Vagina (tissue), 2 donors: ENCODE measurements around the gene SLC25A31. TPM values are rescaled to one million over a fixed set of nuclear protein-coding genes. Genes with fewer than 3 reads are reported as not detected.
A peak's percentile ranks its signal among the peaks of the same experiment; 100 is the strongest.

Source experiments
- DNase-seq, 2 donors: peaks; one replicate each; pipeline ENCODE4 v3.0.0-alpha.2; 2017; ENCODE audit errors: extremely low spot score in 2 of 2
- H3K27ac ChIP-seq: fragments of 200-600 bp; sonication (generic); one replicate; pipeline ENCODE4 v1.5.1; 2019
- H3K27me3 ChIP-seq: fragments of 200-600 bp; sonication (generic); one replicate; pipeline ENCODE4 v1.5.1; 2019
- H3K36me3 ChIP-seq, 2 donors: fragments of 200-600 bp; sonication (generic); one replicate each; pipeline ENCODE4 v1.5.1; 2017 to 2019
- H3K4me1 ChIP-seq: fragments of 200-600 bp; sonication (generic); one replicate; pipeline ENCODE4 v1.5.1; 2019
- H3K4me3 ChIP-seq, 2 donors: fragments of 200-600 bp; sonication (generic); 1 replicate in 1 of 2; 2 replicates in 1 of 2; pipeline ENCODE4 v1.5.1; 2016 to 2019
- H3K9me3 ChIP-seq: fragments of 200-600 bp; sonication (generic); one replicate; pipeline ENCODE4 v1.5.1; 2019
- CTCF ChIP-seq, 3 experiments: fragments of 450-650 bp in 2 of 3; fragments of 200-600 bp in 1 of 3; sonication (generic) in 1 of 3; IDR thresholded peaks; one replicate each; pipeline ENCODE4 v1.5.1; 2017 to 2019; ENCODE audit warnings: antibody characterized with exemption in 3 of 3, mild to moderate bottlenecking in 2 of 3, moderate library complexity in 2 of 3
- POLR2A ChIP-seq, 2 donors: fragments of 450-650 bp; IDR thresholded peaks; one replicate each; pipeline ENCODE4 v1.6.1; 2017; ENCODE audit warnings: antibody characterized with exemption in 2 of 2, mild to moderate bottlenecking in 2 of 2, moderate library complexity in 2 of 2
- POLR2AphosphoS5 ChIP-seq, 2 donors: sonication (generic); formaldehyde crosslinking; IDR thresholded peaks; one replicate each; pipeline ENCODE4 v1.9.0; 2017; ENCODE audit warnings: antibody characterized with exemption in 2 of 2, mild to moderate bottlenecking in 2 of 2, low read depth in 1 of 2; ENCODE audit not compliant: insufficient read depth in 1 of 2
- intact Hi-C: fragments of 100-400 bp; cut with DNase I; formaldehyde crosslinking; loops from one replicate; pipeline ENCODE4 v1.15.1; 2023
- total RNA-seq: library from RNA; depleted of rRNA; stranded (reverse); fragments of >200 nt; gene quantifications from one replicate; pipeline ENCODE4 v1.2.3, GENCODE V29; 2016

The SLC25A31 gene
- total RNA-seq, 1 donor from 2014 or later: not detected

DNA sequence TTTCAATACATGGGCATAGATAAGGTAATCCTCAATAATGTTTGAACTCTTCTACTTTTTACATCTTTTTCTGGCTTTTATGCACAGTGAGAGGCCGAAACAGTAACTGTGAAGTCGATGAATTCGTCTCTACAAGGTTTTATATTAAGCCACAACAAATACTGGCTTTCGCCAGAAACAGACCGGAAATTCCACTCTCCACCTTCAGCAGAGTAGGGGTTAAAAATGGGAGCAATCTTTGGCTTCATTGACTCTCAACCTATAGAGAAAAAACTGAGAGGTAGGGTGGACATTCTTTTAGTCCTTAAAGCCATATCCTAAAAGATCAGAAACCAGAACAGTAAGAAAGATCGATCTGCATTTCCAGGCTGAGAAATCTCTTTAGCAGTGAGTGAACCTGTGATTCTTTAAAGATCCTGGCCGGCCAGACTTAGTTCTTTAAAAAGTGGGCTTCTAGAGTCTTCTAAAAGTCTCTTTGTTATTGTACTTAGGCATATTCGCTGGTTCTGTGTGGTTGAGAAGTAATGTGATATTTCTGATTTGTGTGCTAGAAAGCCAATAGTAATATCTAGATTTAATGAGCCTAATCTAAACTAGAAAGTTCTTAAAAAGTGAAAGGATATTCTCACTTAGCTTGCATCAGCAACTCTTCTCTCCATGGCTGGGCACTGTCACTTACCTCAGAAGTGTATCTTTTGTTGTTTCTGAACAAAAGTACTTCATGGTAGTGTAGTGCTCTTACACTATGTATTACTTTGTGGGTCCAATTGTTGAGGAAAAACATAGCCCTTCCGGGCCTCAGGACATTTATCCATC is 54.0 kb downstream of the SLC25A31 start:
- Histone ChIP-seq H3K27ac (peak overlapping the region; percentile 80), H3K4me3 (peak overlapping the region in 1 of 2 donors; percentile 67), H3K27me3 (no peaks in the 10 kb centered on the region), H3K4me1 (no peaks in the 10 kb centered on the region), H3K36me3 (no peaks in the 10 kb centered on the region), H3K9me3 (no peaks in the 10 kb centered on the region)
- DNase-seq: no peak
- TF ChIP-seq CTCF (IDR thresholded peaks at IDR 0.05) (no peak), POLR2AphosphoS5 (IDR thresholded peaks at IDR 0.05; ENCODE audit: insufficient read depth in 1 of 2, low read depth in 1 of 2) (no peak), POLR2A (IDR thresholded peaks at IDR 0.05) (no peak)
- intact Hi-C loops: loop anchor here (5.0 kb wide), 1 partner anchor 183 kb away; the partner anchor contains the start of genes ABHD18 and MFSD8

DNA sequence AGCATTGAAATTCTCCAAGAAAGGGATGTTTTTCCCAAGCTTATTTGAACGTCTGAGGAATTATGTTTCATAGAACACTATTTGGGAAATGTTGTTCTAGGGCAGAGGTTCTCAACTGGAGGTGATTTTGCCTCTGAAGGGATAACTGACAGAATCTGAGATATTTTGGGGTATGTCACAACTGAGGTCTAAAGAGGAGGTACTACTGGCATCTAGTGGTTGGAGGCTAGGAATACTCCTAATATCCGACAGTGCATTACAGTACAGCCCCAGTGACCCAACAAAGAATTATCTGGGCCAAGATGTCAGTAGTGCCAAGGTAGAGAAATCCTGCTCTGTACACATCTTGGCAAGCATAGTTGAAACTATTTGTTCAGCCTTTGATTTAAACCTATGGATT is 58.3 kb downstream of the SLC25A31 start:
- no peaks in the 10 kb centered on the region for H3K4me1 ChIP-seq
- intact Hi-C loops: no loop called here
- no peak overlapping the region for H3K4me3 ChIP-seq

DNA sequence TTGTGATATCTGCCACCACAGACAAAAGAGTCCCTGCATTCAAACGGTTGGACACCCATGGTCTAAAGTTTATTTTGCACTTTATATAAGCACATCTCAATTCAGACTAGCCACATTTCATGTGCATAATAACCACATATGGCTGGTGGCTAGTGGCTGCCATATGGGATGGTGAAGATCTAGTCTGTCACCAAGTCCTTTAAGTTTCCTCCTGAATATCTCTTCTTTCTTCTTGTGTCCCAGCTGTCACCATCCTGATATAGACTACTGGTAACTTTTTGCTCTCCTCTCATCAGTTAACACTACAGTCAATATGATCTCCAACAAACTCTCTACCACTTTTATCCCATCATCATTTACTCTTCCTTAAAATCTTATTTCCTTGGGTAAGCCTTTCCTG is 61.2 kb downstream of the SLC25A31 start:
- no peaks in the 10 kb centered on the region for H3K36me3 ChIP-seq
- no peak overlapping the region for H3K27ac ChIP-seq
- no peaks in the 10 kb centered on the region for H3K4me1 ChIP-seq
- no peaks in the 10 kb centered on the region for H3K27me3 ChIP-seq
- intact Hi-C loops: no loop called here
- H3K4me3 ChIP-seq: no peak overlapping the region
- no peaks in the 10 kb centered on the region for H3K9me3 ChIP-seq
- TF ChIP-seq CTCF (IDR thresholded peaks at IDR 0.05) (no peak), POLR2AphosphoS5 (IDR thresholded peaks at IDR 0.05; ENCODE audit: insufficient read depth in 1 of 2, low read depth in 1 of 2) (no peak)
- no peak for DNase-seq

More for the DNA sequence above, 58.3 kb downstream of the SLC25A31 start:
- Histone ChIP-seq H3K36me3 (no peaks in the 10 kb centered on the region), H3K27me3 (no peaks in the 10 kb centered on the region), H3K27ac (no peak overlapping the region), H3K9me3 (no peaks in the 10 kb centered on the region)
- TF ChIP-seq CTCF (IDR thresholded peaks at IDR 0.05) (no peak), POLR2AphosphoS5 (IDR thresholded peaks at IDR 0.05; ENCODE audit: insufficient read depth in 1 of 2, low read depth in 1 of 2) (no peak)
- no peak for DNase-seq

DNA sequence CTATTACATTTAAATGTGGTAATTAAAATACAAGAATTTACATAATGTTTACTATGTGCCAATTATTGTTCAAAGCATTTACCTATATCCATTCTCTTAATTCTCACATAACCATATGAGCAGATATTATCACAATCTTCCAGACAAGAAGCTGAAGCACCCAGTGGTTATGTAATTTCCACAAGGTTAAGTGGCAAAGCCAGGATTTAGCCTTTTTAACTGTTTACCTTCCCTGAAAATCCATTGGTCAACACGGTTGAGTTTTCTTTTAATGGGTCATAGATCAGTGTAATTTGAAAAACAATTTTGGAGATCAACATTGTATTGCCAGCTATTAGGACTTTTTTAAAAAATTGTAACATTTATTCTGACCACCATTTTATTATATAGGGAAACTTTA is 63.3 kb downstream of the SLC25A31 start:
- DNase-seq: no peak
- Histone ChIP-seq H3K4me3 (no peak overlapping the region), H3K27me3 (no peaks in the 10 kb centered on the region), H3K36me3 (no peaks in the 10 kb centered on the region), H3K27ac (no peak overlapping the region), H3K9me3 (no peaks in the 10 kb centered on the region), H3K4me1 (no peaks in the 10 kb centered on the region)
- TF ChIP-seq POLR2A (IDR thresholded peaks at IDR 0.05): no peak
- no peak for TF ChIP-seq POLR2AphosphoS5 (IDR thresholded peaks at IDR 0.05; ENCODE audit: insufficient read depth in 1 of 2, low read depth in 1 of 2)
- no peak for TF ChIP-seq CTCF (IDR thresholded peaks at IDR 0.05)
- intact Hi-C loops: no loop called here

- DNase-seq: no peak
- intact Hi-C loops: no loop called here
- no peak for TF ChIP-seq CTCF (IDR thresholded peaks at IDR 0.05)
- TF ChIP-seq POLR2A (IDR thresholded peaks at IDR 0.05): no peak
- no peak for TF ChIP-seq POLR2AphosphoS5 (IDR thresholded peaks at IDR 0.05; ENCODE audit: insufficient read depth in 1 of 2, low read depth in 1 of 2)
- H3K27me3 ChIP-seq: no peaks in the 10 kb centered on the region
- no peak overlapping the region for H3K27ac ChIP-seq
- no peaks in the 10 kb centered on the region for H3K9me3 ChIP-seq
- no peaks in the 10 kb centered on the region for H3K36me3 ChIP-seq
- no peaks in the 10 kb centered on the region for H3K4me1 ChIP-seq
- H3K4me3 ChIP-seq: no peak overlapping the region
Measured at GRCh38 chr4:127799711-127800110, 69.5 kb downstream of the SLC25A31 start.
